ENCODE measurements around the gene FANCC.

- TF ChIP-seq CTCF (IDR thresholded peaks at IDR 0.05; ENCODE audit: poor library complexity) (no peak), EZH2 (IDR thresholded peaks at IDR 0.05; ENCODE audit: borderline replicate concordance) (no peak)
These were observed 146.5 kb downstream of the FANCC start for GRCh38 chr9:95171001-95171400.
